Measurements from ENCODE around the gene ATG7. TPM values are rescaled to one million over a fixed set of nuclear protein-coding genes. Genes with fewer than 3 reads are reported as not detected.

ATG7 gene
- total and polyA plus RNA-seq, 10 of the 15 experiments (the other 5 are each of a cell fraction or from before 2014, with no cell fraction given), result 13.5 to 49.5 (median 26.4) TPM

DNA sequence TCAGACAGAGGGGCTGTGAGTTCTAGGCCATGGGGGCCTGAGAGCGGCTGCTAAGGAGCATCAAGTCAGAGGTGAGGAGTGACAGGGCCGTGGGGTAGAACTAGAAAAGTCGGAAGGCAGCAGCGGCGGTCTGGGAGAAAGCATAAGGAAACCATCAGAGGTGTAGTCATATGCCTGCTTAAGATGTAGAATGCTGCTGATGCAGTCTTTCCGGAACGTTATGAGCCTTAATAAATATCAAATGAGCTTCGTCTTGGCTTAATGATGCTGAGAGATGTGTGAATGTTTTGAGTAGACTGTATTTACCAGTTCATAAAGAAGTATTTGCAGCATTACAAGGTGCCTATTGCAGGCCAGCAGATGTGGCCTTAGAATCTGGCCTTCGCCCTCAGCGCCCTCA, 15.2 kb downstream of the ATG7 start:
- no peak overlapping the region; the same call in 1 of the 2 replicates for H3K4me2 ChIP-seq (ENCODE audit: control insufficient read depth, insufficient read depth)
- POLR2A ChIA-PET, result interaction anchor here (1.3 to 2.4 kb wide), 4 partner anchors 10 to 19 kb away, joined by 5 to 16 read pairs (median 10); partner anchors contain the start of gene ATG7
- SMC1A ChIA-PET (ENCODE audit: uncharacterized antibody, unreplicated experiment), result interaction anchor here (1.0 to 7.2 kb wide), 9 partner anchors 9 to 50 kb away, joined by 3 to 73 read pairs (median 7); partner anchors contain the start of gene ATG7
- H4K20me1 ChIP-seq (ENCODE audit: control insufficient read depth, insufficient read depth), result no peaks in the 10 kb centered on the region
- peaks cover 0 to 2% of the 10 kb centered on the region in 2 experiments; a peak in 3 of 4 replicates for H3K36me3 ChIP-seq (ENCODE audit: control insufficient read depth in 2 of 2, insufficient read depth in 2 of 2, low read length in 1 of 2)
- in situ Hi-C loops (cut with MboI), result no loop called here
- ATAC-seq (no peak), FAIRE-seq (no peak), DNase-seq (ENCODE audit: low read depth, low spot score) (no peak)
- TF ChIP-seq CHD1 (IDR thresholded peaks at IDR 0.05; ENCODE audit: low read depth, low read length) (no peak), EZH2 (IDR thresholded peaks at IDR 0.05; ENCODE audit: borderline replicate concordance, control insufficient read depth, low read depth, low read length) (no peak)
- H3K27ac ChIP-seq (ENCODE audit: control insufficient read depth, insufficient read depth), result peak overlapping the region; percentile 91; the same call in 1 of the 2 replicates
- H3K27me3 ChIP-seq (replicated peaks in 1 of 2; ENCODE audit: control insufficient read depth in 2 of 2, insufficient read depth in 2 of 2, low read length in 1 of 2), result no peaks in the 10 kb centered on the region
- H3K4me3 ChIP-seq, result no peak overlapping the region
- CTCF ChIA-PET, result interaction anchor here (0.6 to 5.2 kb wide), 6 partner anchors 8 to 361 kb away, joined by 3 to 32 read pairs (median 12); partner anchors contain the start of gene ATG7
- peaks cover 36% of the 10 kb centered on the region for H3K4me1 ChIP-seq (ENCODE audit: control insufficient read depth, insufficient read depth, low read length)
- H3K9me3 ChIP-seq (replicated peaks; ENCODE audit: control insufficient read depth, insufficient read depth, low read length), result no peaks in the 10 kb centered on the region
- H3K79me2 ChIP-seq (ENCODE audit: control insufficient read depth, insufficient read depth, low read length), result peaks cover 2% of the 10 kb centered on the region
- intact Hi-C loops (cut with micrococcal nuclease; ENCODE audit: unreplicated experiment), result loop anchor here (5.0 kb wide), 1 partner anchor 50 kb away; no protein-coding TSS in a partner anchor
- BruUV-seq (replicated peaks), result TSS peak; percentile 2
- RAD21 ChIA-PET (ENCODE audit: unreplicated experiment), result interaction anchor here (1.2 to 3.4 kb wide), 4 partner anchors 14 to 364 kb away, joined by 3 to 38 read pairs (median 8); partner anchors contain the start of gene ATG7
- H3K9ac ChIP-seq (ENCODE audit: control insufficient read depth, insufficient read depth, low read length), result no peak overlapping the region
- 85% methylated on average over 10 of the region's 10 CpGs for WGBS (ENCODE audit: insufficient coverage, insufficient replicate concordance, low lambda C conversion rate, missing lambda C conversion rate)
- H2AFZ ChIP-seq (ENCODE audit: control insufficient read depth, low read depth, low read length), result no peak overlapping the region

DNA sequence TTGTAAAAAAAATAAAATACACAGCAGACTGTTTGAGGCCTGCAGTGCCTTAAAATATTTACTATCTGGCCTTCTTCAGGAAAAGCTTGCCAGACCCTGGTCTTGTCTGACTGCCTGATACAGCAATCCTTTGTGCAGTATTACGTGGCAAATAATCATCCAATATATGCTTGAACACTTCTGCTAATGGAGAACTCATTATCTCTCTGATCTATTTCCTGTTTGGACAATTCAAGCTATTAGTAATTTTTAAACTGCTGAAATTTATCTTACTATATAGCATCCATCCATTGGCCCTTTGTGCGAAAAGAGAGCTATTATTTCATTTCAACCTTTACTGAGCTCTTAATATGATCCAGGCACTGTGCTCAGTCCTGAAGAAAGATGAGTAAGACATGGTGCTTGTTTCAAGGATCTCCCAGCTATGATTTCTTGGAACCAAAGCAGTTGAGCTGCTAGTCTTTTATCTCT, 15.9 kb downstream of the ATG7 start:
- ATAC-seq, result peak; percentile 35
- RAD21 ChIA-PET (ENCODE audit: unreplicated experiment), result interaction anchor here (0.7 to 3.4 kb wide), 10 partner anchors 9 to 363 kb away, joined by 3 to 38 read pairs (median 4); partner anchors contain the start of gene ATG7
- no TSS peak for BruUV-seq (replicated peaks)
- DNase-seq (ENCODE audit: low read depth, low spot score), result no peak
- POLR2A ChIA-PET, result interaction anchor here (0.9 to 2.4 kb wide), 5 partner anchors 10 to 38 kb away, joined by 4 to 16 read pairs (median 9); partner anchors contain the start of gene ATG7
- SMC1A ChIA-PET (ENCODE audit: uncharacterized antibody, unreplicated experiment), result interaction anchor here (0.7 to 7.2 kb wide), 14 partner anchors 9 to 50 kb away, joined by 3 to 73 read pairs (median 7); partner anchors contain the start of gene ATG7
- Histone ChIP-seq H3K4me3 (no peak overlapping the region), H3K79me2 (ENCODE audit: control insufficient read depth, insufficient read depth, low read length) (peaks cover 2% of the 10 kb centered on the region), H3K27ac (ENCODE audit: control insufficient read depth, insufficient read depth) (peak overlapping the region; percentile 91), H3K9ac (ENCODE audit: control insufficient read depth, insufficient read depth, low read length) (peak overlapping the region; percentile 51; the same call in 1 of the 2 replicates), H3K4me2 (ENCODE audit: control insufficient read depth, insufficient read depth) (peak overlapping the region; percentile 95), H3K4me1 (ENCODE audit: control insufficient read depth, insufficient read depth, low read length) (peaks cover 36% of the 10 kb centered on the region), H3K36me3 (ENCODE audit: control insufficient read depth in 2 of 2, insufficient read depth in 2 of 2, low read length in 1 of 2) (peaks cover 0 to 2% of the 10 kb centered on the region in 2 experiments; a peak in 2 of 4 replicates), H3K27me3 (replicated peaks in 1 of 2; ENCODE audit: control insufficient read depth in 2 of 2, insufficient read depth in 2 of 2, low read length in 1 of 2) (no peaks in the 10 kb centered on the region), H4K20me1 (ENCODE audit: control insufficient read depth, insufficient read depth) (no peaks in the 10 kb centered on the region), H3K9me3 (replicated peaks; ENCODE audit: control insufficient read depth, insufficient read depth, low read length) (no peaks in the 10 kb centered on the region), H2AFZ (ENCODE audit: control insufficient read depth, low read depth, low read length) (no peak overlapping the region)
- in situ Hi-C loops (cut with MboI), result no loop called here
- TF ChIP-seq RFX5 (IDR thresholded peaks at IDR 0.05; ENCODE audit: low read depth, low read length) (no peak), STAT3 (IDR thresholded peaks at IDR 0.05; ENCODE audit: low read depth, low read length) (no peak), TCF7 (IDR thresholded peaks at IDR 0.05; ENCODE audit: borderline replicate concordance) (no peak), EZH2 (IDR thresholded peaks at IDR 0.05; ENCODE audit: borderline replicate concordance, control insufficient read depth, low read depth, low read length) (no peak), POLR2A (IDR thresholded peaks at IDR 0.05; ENCODE audit: low read depth, low read length) (no peak), BCL11A (IDR thresholded peaks at IDR 0.05; ENCODE audit: low read depth, low read length) (no peak), NFIC (IDR thresholded peaks at IDR 0.05; ENCODE audit: low read depth, low read length) (no peak)
- TF ChIP-seq, protein P1, sequence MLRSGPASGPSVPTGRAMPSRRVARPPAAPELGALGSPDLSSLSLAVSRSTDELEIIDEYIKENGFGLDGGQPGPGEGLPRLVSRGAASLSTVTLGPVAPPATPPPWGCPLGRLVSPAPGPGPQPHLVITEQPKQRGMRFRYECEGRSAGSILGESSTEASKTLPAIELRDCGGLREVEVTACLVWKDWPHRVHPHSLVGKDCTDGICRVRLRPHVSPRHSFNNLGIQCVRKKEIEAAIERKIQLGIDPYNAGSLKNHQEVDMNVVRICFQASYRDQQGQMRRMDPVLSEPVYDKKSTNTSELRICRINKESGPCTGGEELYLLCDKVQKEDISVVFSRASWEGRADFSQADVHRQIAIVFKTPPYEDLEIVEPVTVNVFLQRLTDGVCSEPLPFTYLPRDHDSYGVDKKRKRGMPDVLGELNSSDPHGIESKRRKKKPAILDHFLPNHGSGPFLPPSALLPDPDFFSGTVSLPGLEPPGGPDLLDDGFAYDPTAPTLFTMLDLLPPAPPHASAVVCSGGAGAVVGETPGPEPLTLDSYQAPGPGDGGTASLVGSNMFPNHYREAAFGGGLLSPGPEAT (IDR thresholded peaks at IDR 0.05; ENCODE audit: low read depth), result no peak
- TF ChIP-seq, protein P2, sequence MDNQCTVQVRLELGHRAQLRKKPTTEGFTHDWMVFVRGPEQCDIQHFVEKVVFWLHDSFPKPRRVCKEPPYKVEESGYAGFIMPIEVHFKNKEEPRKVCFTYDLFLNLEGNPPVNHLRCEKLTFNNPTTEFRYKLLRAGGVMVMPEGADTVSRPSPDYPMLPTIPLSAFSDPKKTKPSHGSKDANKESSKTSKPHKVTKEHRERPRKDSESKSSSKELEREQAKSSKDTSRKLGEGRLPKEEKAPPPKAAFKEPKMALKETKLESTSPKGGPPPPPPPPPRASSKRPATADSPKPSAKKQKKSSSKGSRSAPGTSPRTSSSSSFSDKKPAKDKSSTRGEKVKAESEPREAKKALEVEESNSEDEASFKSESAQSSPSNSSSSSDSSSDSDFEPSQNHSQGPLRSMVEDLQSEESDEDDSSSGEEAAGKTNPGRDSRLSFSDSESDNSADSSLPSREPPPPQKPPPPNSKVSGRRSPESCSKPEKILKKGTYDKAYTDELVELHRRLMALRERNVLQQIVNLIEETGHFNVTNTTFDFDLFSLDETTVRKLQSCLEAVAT (IDR thresholded peaks at IDR 0.05), result no peak
- TF ChIP-seq, protein P3, sequence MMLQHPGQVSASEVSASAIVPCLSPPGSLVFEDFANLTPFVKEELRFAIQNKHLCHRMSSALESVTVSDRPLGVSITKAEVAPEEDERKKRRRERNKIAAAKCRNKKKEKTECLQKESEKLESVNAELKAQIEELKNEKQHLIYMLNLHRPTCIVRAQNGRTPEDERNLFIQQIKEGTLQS (IDR thresholded peaks at IDR 0.05; ENCODE audit: borderline replicate concordance, extremely low read depth, low read depth, low read length), result no peak
- intact Hi-C loops (cut with micrococcal nuclease; ENCODE audit: unreplicated experiment), result loop anchor here (1.0 to 5.0 kb wide), 2 partner anchors 13 to 51 kb away; no protein-coding TSS in a partner anchor
- WGBS (ENCODE audit: insufficient coverage, insufficient replicate concordance, low lambda C conversion rate, missing lambda C conversion rate), result 4% methylated on average over 2 of the region's 2 CpGs
- no peak for FAIRE-seq
- CTCF ChIA-PET, result interaction anchor here (0.6 to 5.2 kb wide), 11 partner anchors 8 to 363 kb away, joined by 3 to 32 read pairs (median 4); partner anchors contain the start of gene ATG7
